AG09309 (cell line): ENCODE measurements around the gene DUSP6.

Experiments used
- DNase-seq: peaks from one replicate; pipeline ENCODE4 v3.0.0-alpha.2; 2010; ENCODE audit warnings: low read depth
- H3K4me3 ChIP-seq: 2 replicates; pipeline ENCODE4 v1.5.1; 2011; ENCODE audit warnings: mild to moderate bottlenecking, low read depth, low read length, moderate library complexity; ENCODE audit not compliant: control insufficient read depth
- CTCF ChIP-seq: IDR thresholded peaks from 2 replicates; pipeline ENCODE4 v1.5.1; 2011; ENCODE audit warnings: mild to moderate bottlenecking, low read depth, low read length, inconsistent platforms; ENCODE audit not compliant: insufficient read depth, control insufficient read depth; ENCODE audit errors: missing control alignments

The DUSP6 gene

GRCh38 chr12:89311703-89312293 is 40.5 kb downstream of the DUSP6 start:
- H3K4me3 ChIP-seq: no peak overlapping the region
- no peak for DNase-seq
- TF ChIP-seq CTCF: no peak

GRCh38 chr12:89309815-89310214 is 42.5 kb downstream of the DUSP6 start:
- no peak for TF ChIP-seq CTCF
- no peak for DNase-seq
- H3K4me3 ChIP-seq: no peak overlapping the region

- no peak for TF ChIP-seq CTCF
- no peak for DNase-seq
- no peak overlapping the region for H3K4me3 ChIP-seq
Observed at GRCh38 chr12:89309440-89309802, 42.9 kb downstream of the DUSP6 start.

- no peak for TF ChIP-seq CTCF
- DNase-seq: no peak
- no peak overlapping the region for H3K4me3 ChIP-seq
Observed at GRCh38 chr12:89307474-89308253, 44.6 kb downstream of the DUSP6 start.

- no peak overlapping the region for H3K4me3 ChIP-seq
- no peak for TF ChIP-seq CTCF
- DNase-seq: no peak
Observed at GRCh38 chr12:89306827-89307473, 45.4 kb downstream of the DUSP6 start.

- H3K4me3 ChIP-seq: no peak overlapping the region
- DNase-seq: no peak
- TF ChIP-seq CTCF: no peak
Observed at GRCh38 chr12:89305373-89305772, 46.9 kb downstream of the DUSP6 start.
